ENCODE measurements around the gene ARSK. TPM values are rescaled to one million over a fixed set of nuclear protein-coding genes. Genes with fewer than 3 reads are reported as not detected.

The ARSK gene
- total and polyA plus RNA-seq, 12 donors, result 2.3 to 15.3 (median 7.7) TPM

- no peaks in the 10 kb centered on the region for H3K27me3 ChIP-seq
- H3K36me3 ChIP-seq (replicated peaks in 1 of 2), result no peaks in the 10 kb centered on the region
- intact Hi-C loops (cut with DNase I), result no loop called here
- no peak overlapping the region for H3K27ac ChIP-seq
- H3K4me1 ChIP-seq (replicated peaks in 1 of 2), result peaks cover 3 to 5% of the 10 kb centered on the region in 2 donors
- 92 to 96% (median 95%) methylated on average over 3 of the region's 3 CpGs for WGBS, 4 donors
- no peak overlapping the region for H3K4me3 ChIP-seq
- no peak for TF ChIP-seq POLR2A (IDR thresholded peaks at IDR 0.05)
- TF ChIP-seq CTCF (IDR thresholded peaks at IDR 0.05), result no peak
- no peaks in the 10 kb centered on the region for H3K9me3 ChIP-seq (replicated peaks in 1 of 3)
- DNase-seq, result no peak
Measured at GRCh38 chr5:95633671-95634070, 78.8 kb downstream of the ARSK start.

GRCh38 chr5:95634081-95634480, 79.2 kb downstream of the ARSK start:
- peaks cover 3 to 5% of the 10 kb centered on the region in 2 donors for H3K4me1 ChIP-seq (replicated peaks in 1 of 2)
- intact Hi-C loops (cut with DNase I), result no loop called here
- no peaks in the 10 kb centered on the region for H3K9me3 ChIP-seq (replicated peaks in 1 of 3)
- no peak for DNase-seq
- TF ChIP-seq CTCF (IDR thresholded peaks at IDR 0.05) (no peak), POLR2A (IDR thresholded peaks at IDR 0.05) (no peak)
- H3K27me3 ChIP-seq, result no peaks in the 10 kb centered on the region
- H3K27ac ChIP-seq, result no peak overlapping the region
- H3K36me3 ChIP-seq (replicated peaks in 1 of 2), result no peaks in the 10 kb centered on the region
- 94 to 99% (median 95%) methylated on average over 3 of the region's 3 CpGs for WGBS, 4 donors
- H3K4me3 ChIP-seq, result no peak overlapping the region

- DNase-seq, result no peak
- WGBS, 4 donors, result 69 to 82% (median 79%) methylated on average over 3 of the region's 3 CpGs
- Histone ChIP-seq H3K9me3 (replicated peaks in 1 of 3) (no peaks in the 10 kb centered on the region), H3K27me3 (no peaks in the 10 kb centered on the region), H3K36me3 (replicated peaks in 1 of 2) (no peaks in the 10 kb centered on the region), H3K4me3 (no peak overlapping the region), H3K27ac (no peak overlapping the region), H3K4me1 (replicated peaks in 1 of 2) (no peaks in the 10 kb centered on the region)
- intact Hi-C loops (cut with DNase I), result no loop called here
- TF ChIP-seq CTCF (IDR thresholded peaks at IDR 0.05) (no peak), POLR2A (IDR thresholded peaks at IDR 0.05) (no peak)
Measured at GRCh38 chr5:95638632-95639031, 83.7 kb downstream of the ARSK start.

- WGBS, 4 donors, result 51 to 75% (median 63%) methylated on average over 3 to 5 of the region's 5 CpGs
- DNase-seq, result peak in 5 of 7 donors; percentile 23 to 69 (median 61)
- TF ChIP-seq POLR2A (IDR thresholded peaks at IDR 0.05) (peak in 1 of 2 donors; percentile 19), CTCF (IDR thresholded peaks at IDR 0.05) (no peak)
- Histone ChIP-seq H3K4me3 (no peak overlapping the region), H3K27ac (peak overlapping the region in 3 of 5 donors; percentile 6 to 47 (median 46)), H3K36me3 (replicated peaks in 1 of 2) (no peaks in the 10 kb centered on the region), H3K9me3 (replicated peaks in 1 of 3) (no peaks in the 10 kb centered on the region), H3K27me3 (no peaks in the 10 kb centered on the region), H3K4me1 (replicated peaks in 1 of 2) (no peaks in the 10 kb centered on the region)
- intact Hi-C loops (cut with DNase I), result no loop called here
Measured at GRCh38 chr5:95641741-95642220, 86.9 kb downstream of the ARSK start.
